ENCODE results near the gene PPIB. TPM values are rescaled to one million over a fixed set of nuclear protein-coding genes. Genes with fewer than 3 reads are reported as not detected.

Gene PPIB
- 1,545 and 1,681 TPM in 2 replicates for total RNA-seq

DNA sequence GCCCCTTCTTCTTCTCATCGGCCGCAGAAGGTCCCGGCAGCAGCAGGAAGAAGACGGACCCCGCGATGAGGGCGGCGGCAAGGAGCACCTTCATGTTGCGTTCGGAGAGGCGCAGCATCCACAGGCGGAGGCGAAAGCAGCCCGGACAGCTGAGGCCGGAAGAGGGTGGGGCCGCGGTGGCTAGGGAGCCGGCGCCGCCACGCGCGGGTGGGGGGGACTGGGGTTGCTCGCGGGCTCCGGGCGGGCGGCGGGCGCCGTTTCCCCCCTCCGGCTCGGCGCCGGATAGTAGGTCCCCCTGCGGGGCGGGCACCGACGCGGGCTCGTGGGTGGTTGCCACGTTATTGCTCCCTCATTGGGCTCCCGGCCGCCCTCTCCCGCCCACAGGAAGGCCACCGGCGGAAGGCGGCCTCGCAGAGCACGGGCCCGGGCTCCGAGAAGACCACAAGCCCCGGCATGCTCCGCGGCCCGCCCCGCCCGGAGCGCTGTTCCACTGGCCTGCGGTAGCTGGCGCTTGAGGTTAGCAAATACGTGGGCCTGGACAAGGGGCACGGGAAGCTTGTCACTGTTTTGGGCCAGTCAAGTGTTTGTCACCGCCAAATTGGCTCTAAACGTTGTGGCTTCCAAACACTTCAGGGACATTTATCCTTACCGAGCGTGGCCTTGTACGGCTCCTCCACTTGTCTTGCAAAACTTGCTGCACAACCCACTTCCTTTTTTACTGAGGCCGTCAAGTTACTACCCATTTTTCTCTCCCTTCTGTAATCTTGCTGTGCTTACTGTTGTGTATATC is at the start of gene PPIB:
Gene PPIB, minus strand, starts transcription at position 154 of the 790 bp plus-strand sequence. Its CDS starts 36 bp downstream, at position 118.

DNA sequence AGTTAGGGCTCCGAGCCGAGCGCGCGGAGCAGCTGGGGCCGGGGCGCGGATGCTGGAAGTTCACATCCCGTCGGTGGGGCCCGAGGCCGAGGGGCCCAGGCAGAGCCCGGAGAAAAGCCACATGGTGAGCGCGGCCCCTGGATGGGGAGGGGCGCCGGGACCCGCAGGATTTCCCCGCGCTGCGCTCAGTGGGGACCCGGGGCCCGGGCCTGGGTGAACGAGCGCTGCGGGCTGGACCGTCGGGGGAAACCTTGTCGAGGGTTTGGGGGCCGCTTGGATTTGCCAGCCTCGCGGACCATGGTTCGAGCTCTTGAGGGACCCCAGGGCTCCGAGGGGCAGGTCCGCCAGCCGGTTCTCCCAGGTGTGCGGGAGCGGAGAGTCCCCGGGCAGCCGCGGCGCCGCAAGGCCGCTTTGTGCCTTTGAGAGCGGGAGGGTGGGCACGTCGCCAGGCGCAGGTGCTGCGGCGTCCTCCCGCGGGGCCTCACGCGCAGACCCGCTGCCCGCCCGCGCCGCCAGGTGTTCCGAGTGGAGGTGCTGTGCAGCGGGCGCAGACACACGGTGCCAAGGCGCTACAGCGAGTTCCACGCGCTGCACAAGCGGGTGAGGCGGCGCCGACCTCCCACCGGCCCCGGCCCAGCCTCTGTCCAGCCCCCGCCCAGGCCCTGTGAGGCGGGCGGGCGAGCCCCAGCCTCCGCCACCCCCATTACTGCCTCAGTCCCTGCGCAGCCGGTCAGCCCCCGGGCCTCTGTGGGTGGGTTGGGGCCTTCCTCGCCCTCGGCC is 10.9 kb downstream of the PPIB start, which contains the start of gene SNX22:
Gene SNX22, plus strand, starts transcription at position 5 of the 780 bp plus-strand sequence. Its CDS starts 45 bp downstream, at position 50.

Other genes with a start within 250 kb of the PPIB start
- gene DAPK2, start 116.5 kb downstream of the PPIB start, total RNA-seq: 1.3 and 1.5 TPM in 2 replicates
- gene CIAO2A, start 69.2 kb downstream of the PPIB start, total RNA-seq: 64.2 and 65.1 TPM in 2 replicates
- 35.0 and 42.7 TPM in 2 replicates for gene SNX1, start 67.0 kb downstream of the PPIB start, total RNA-seq
- 0.14 and 0.18 TPM in 2 replicates for gene SNX22, start 11.3 kb downstream of the PPIB start, total RNA-seq
- 18.5 and 20.6 TPM in 2 replicates for gene CSNK1G1, start 193.2 kb upstream of the PPIB start, total RNA-seq
- gene PCLAF, start 218.4 kb upstream of the PPIB start, total RNA-seq: 14.7 and 32.0 TPM in 2 replicates
- gene TRIP4, start 224.8 kb upstream of the PPIB start, total RNA-seq: 7.4 and 8.2 TPM in 2 replicates